SK-N-SH (cell line): Measurements from ENCODE around the gene PIP5KL1. TPM values are rescaled to one million over a fixed set of nuclear protein-coding genes. Genes with fewer than 3 reads are reported as not detected.

Source experiments
- CTCF ChIA-PET: fragments of 300-600, 350-600 bp; formaldehyde crosslinking; extraction: SDS; loops from one replicate; lab custom pipeline; 2021; lab: Yijun Ruan, JAX
- POLR2A ChIA-PET: fragments of 350-600 bp; sonication (Branson Sonifier 250); formaldehyde crosslinking; extraction: SDS; loops from one replicate; lab custom pipeline; 2020; ENCODE audit warnings: antibody characterized with exemption, inconsistent platforms; lab: Yijun Ruan, JAX
- DNase-seq: peaks from one replicate; pipeline ENCODE4 v3.0.0; 2012
- H2AFZ ChIP-seq: fragments of 200-600 bp; sonication (generic); 2 replicates; pipeline ENCODE4 v1.8.1; 2016; ENCODE audit warnings: antibody characterized with exemption, mild to moderate bottlenecking, low read depth
- H3F3A ChIP-seq: fragments of 200-600 bp; sonication (generic); replicated peaks from 2 replicates; pipeline ENCODE3; 2016; ENCODE audit warnings: antibody characterized with exemption, mild to moderate bottlenecking; ENCODE audit not compliant: insufficient read depth
- H3K27ac ChIP-seq, 2 experiments: fragments of 200-500 bp in 1 of 2; fragments of 200-600 bp in 1 of 2; sonication (Bioruptor generic) in 1 of 2; sonication (generic), shearing (Covaris generic) in 1 of 2; 2 replicates each; pipeline versions ENCODE4 v1.5.1 to v1.6.1; 2014 to 2016; ENCODE audit warnings: low read depth in 2 of 2, inconsistent platforms in 1 of 2, low read length in 1 of 2, mild to moderate bottlenecking in 1 of 2, mixed read lengths in 1 of 2
- H3K27me3 ChIP-seq: fragments of 200-600 bp; sonication (generic), shearing (Covaris generic); 2 replicates; pipeline ENCODE4 v1.6.1; 2016; ENCODE audit warnings: mixed run types; ENCODE audit not compliant: insufficient read depth
- H3K36me3 ChIP-seq, 2 experiments: fragments of 200-500 bp in 1 of 2; fragments of 200-600 bp in 1 of 2; sonication (Bioruptor generic) in 1 of 2; sonication (generic) in 1 of 2; replicated peaks in 1 of 2; 2 replicates each; pipeline versions ENCODE3 to v1.5.1; 2014 to 2016; ENCODE audit warnings: low read length in 1 of 2, mild to moderate bottlenecking in 1 of 2; ENCODE audit not compliant: insufficient read depth in 2 of 2, control insufficient read depth in 1 of 2
- H3K4me1 ChIP-seq, 2 experiments: fragments of 200-500 bp in 1 of 2; fragments of 200-600 bp in 1 of 2; sonication (Bioruptor generic) in 1 of 2; sonication (generic), shearing (Covaris generic) in 1 of 2; 2 replicates each; pipeline versions ENCODE4 v1.5.1 to v1.6.1; 2014 to 2016; ENCODE audit warnings: low read depth in 1 of 2, low read length in 1 of 2, mixed run types in 1 of 2; ENCODE audit not compliant: insufficient read depth in 2 of 2, control insufficient read depth in 1 of 2
- H3K4me2 ChIP-seq: fragments of 200-600 bp; sonication (generic), shearing (Covaris generic); 2 replicates; pipeline ENCODE4 v1.6.1; 2017; ENCODE audit warnings: mixed run types
- H3K4me3 ChIP-seq, 2 experiments: fragments of 200-500 bp in 1 of 2; fragments of 200-600 bp in 1 of 2; sonication (Bioruptor generic) in 1 of 2; sonication (generic), shearing (Covaris generic) in 1 of 2; 2 replicates each; pipeline versions ENCODE4 v1.5.1 to v1.8.1; 2014 to 2016; ENCODE audit warnings: low read depth in 2 of 2, inconsistent platforms in 1 of 2, low read length in 1 of 2, mild to moderate bottlenecking in 1 of 2, mixed read lengths in 1 of 2, moderate library complexity in 1 of 2
- H3K79me2 ChIP-seq: fragments of 200-600 bp; sonication (generic); 2 replicates; pipeline ENCODE4 v1.8.1; 2017; ENCODE audit warnings: mild to moderate bottlenecking; ENCODE audit not compliant: insufficient read depth
- H3K9ac ChIP-seq: fragments of 200-600 bp; sonication (generic); 2 replicates; pipeline ENCODE4 v1.6.1; 2017; ENCODE audit warnings: mixed run types
- H3K9me2 ChIP-seq: fragments of 200-600 bp; sonication (generic); 2 replicates; pipeline ENCODE4 v1.6.1; 2017; ENCODE audit warnings: mixed run types
- H3K9me3 ChIP-seq: fragments of 200-600 bp; sonication (generic); 2 replicates; pipeline ENCODE4 v1.6.1; 2017; ENCODE audit warnings: mixed run types, mild to moderate bottlenecking, moderate library complexity
- H4K20me1 ChIP-seq: fragments of 200-600 bp; sonication (generic); 2 replicates; pipeline ENCODE4 v1.6.1; 2017; ENCODE audit warnings: mild to moderate bottlenecking, mixed run types; ENCODE audit not compliant: insufficient read depth
- CHD2 ChIP-seq: fragments of 150-350 bp; IDR thresholded peaks from 2 replicates; pipeline ENCODE4 v1.6.1; 2018; ENCODE audit warnings: low read length; ENCODE audit not compliant: partially characterized antibody
- EP300 ChIP-seq, 2 experiments: IDR thresholded peaks; 2 replicates each; pipeline versions ENCODE4 v1.4.0 to v1.6.1; 2012; ENCODE audit warnings: borderline replicate concordance in 1 of 2, low read depth in 1 of 2, low read length in 1 of 2
- FOXJ3 ChIP-seq: sonication (generic); formaldehyde crosslinking; IDR thresholded peaks from 2 replicates; pipeline ENCODE4 v1.5.1; 2020; ENCODE audit warnings: mild to moderate bottlenecking, missing genetic modification reagents
- FOXM1 ChIP-seq: IDR thresholded peaks from 2 replicates; pipeline ENCODE4 v1.4.0; 2012; ENCODE audit warnings: low read depth, mild to moderate bottlenecking
- GABPA ChIP-seq: IDR thresholded peaks from 2 replicates; pipeline ENCODE4 v1.4.0; 2012; ENCODE audit warnings: low read depth, mild to moderate bottlenecking
- GATA2 ChIP-seq: sonication (generic); formaldehyde crosslinking; IDR thresholded peaks from 2 replicates; pipeline ENCODE4 v1.5.0; 2020; ENCODE audit warnings: mild to moderate bottlenecking, missing genetic modification reagents
- JUND ChIP-seq: IDR thresholded peaks from 2 replicates; pipeline ENCODE4 v1.4.0; 2012
- MEF2A ChIP-seq: IDR thresholded peaks from 2 replicates; pipeline ENCODE4 v1.4.0; 2012; ENCODE audit warnings: low read depth, borderline replicate concordance
- NFIC ChIP-seq: IDR thresholded peaks from 2 replicates; pipeline ENCODE4 v1.4.0; 2012; ENCODE audit warnings: borderline replicate concordance
- POLR2AphosphoS5 ChIP-seq: IDR thresholded peaks from 2 replicates; pipeline ENCODE4 v1.6.1; 2012; ENCODE audit warnings: low read depth, low read length
- RFX5 ChIP-seq: IDR thresholded peaks from 2 replicates; pipeline ENCODE4 v1.6.1; 2012; ENCODE audit warnings: mild to moderate bottlenecking, improper control_type of control experiment, low read length
- SIN3A ChIP-seq: IDR thresholded peaks from 2 replicates; pipeline ENCODE4 v1.6.1; 2012; ENCODE audit warnings: low read depth, mild to moderate bottlenecking, low read length, moderate library complexity, borderline replicate concordance
- TAF1 ChIP-seq: IDR thresholded peaks from 2 replicates; pipeline ENCODE4 v1.6.1; 2012; ENCODE audit warnings: low read depth, mild to moderate bottlenecking, low read length, moderate library complexity, borderline replicate concordance
- TCF12 ChIP-seq: IDR thresholded peaks from 2 replicates; pipeline ENCODE4 v1.4.0; 2012
- WGBS: methylation state at CpG from one replicate; pipeline ENCODE4 v1.1.6; 2017; ENCODE audit warnings: low lambda C conversion rate; 5-methylcytosine and 5-hydroxymethylcytosine counted together
- polyA plus RNA-seq, 3 experiments: library from polyadenylated mRNA; depleted of rRNA; stranded (reverse); fragments of >200 nt; gene quantifications; 2 replicates each; pipeline ENCODE4 v1.2.3, GENCODE V29; 2012
- TF ChIP-seq, protein P1 (sequence below): IDR thresholded peaks from 2 replicates; pipeline ENCODE4 v1.6.1; 2012; ENCODE audit warnings: mild to moderate bottlenecking, low read depth, low read length, moderate library complexity
- TF ChIP-seq, protein P2 (sequence below): fragments of 200-600 bp; sonication (generic); IDR thresholded peaks from 2 replicates; pipeline ENCODE4 v1.6.1; 2017; ENCODE audit warnings: antibody characterized with exemption, mild to moderate bottlenecking, moderate library complexity
- TF ChIP-seq, protein P3 (sequence below): IDR thresholded peaks from 2 replicates; pipeline ENCODE4; 2012
- TF ChIP-seq, protein P4 (sequence below): fragments of 150-350 bp; IDR thresholded peaks from 2 replicates; pipeline ENCODE4 v1.6.1; 2017; ENCODE audit warnings: antibody characterized with exemption, low read length, low read depth, borderline replicate concordance

PIP5KL1 gene
- polyA plus RNA-seq, 1 of the 3 experiments (the other 2 are of a cell fraction) = 4.0 TPM

DNA sequence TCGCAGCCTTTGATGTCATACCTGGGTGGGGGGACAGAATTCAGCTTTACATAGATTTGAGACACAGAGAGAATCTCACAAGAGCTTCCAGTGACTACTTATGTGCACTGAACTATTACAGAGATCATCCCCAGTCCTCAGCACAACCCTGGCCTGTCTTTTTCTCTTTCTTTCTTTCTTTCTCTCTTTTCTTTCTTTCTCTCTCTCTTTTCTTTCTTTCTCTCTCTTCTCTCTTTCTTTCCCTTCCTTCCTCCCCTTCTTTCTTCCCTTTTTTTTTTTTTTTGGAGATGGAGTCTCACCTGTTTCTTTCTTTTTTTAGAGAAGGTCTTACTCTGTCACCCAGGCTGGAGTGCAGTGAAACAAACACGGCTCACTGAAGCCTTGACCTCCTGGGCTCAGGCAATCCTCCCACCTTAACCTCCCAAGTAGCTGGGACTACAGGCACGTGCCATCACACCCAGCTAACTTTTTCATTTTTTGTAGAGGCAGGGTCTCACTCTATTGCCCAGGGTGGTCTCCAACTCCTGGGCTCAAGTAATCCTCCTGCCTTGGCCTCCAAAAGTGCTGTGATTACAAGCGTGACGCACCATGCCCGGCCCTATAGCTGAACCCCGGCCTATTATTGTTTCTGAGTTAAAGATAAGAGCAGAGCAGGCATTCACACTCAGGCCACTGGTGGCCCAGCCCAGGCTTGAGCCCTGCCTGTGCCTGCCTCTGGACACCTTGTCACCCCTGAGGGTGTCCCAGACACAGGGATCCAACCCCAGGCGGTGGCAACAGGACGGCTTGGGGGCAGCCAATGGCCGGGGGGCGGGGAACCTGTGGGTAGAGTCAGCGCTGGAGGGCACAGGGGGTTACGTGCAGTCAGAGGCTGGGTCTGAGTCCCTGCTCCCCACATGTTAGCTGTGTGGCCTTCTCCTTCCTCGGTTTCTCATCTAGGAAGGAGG is 4.3 kb downstream of the PIP5KL1 start:
- Histone ChIP-seq H3K79me2 (no peaks in the 10 kb centered on the region), H3K4me1 (peaks cover 16 to 21% of the 10 kb centered on the region in 2 experiments; a peak in 2 of 4 replicates), H3F3A (peaks cover 45% of the 10 kb centered on the region), H3K4me2 (no peak overlapping the region), H4K20me1 (no peaks in the 10 kb centered on the region), H3K9me3 (no peaks in the 10 kb centered on the region), H3K4me3 (no peak overlapping the region), H3K9me2 (no peaks in the 10 kb centered on the region), H2AFZ (no peak overlapping the region), H3K9ac (no peak overlapping the region), H3K36me3 (no peaks in the 10 kb centered on the region), H3K27ac (no peak overlapping the region), H3K27me3 (no peaks in the 10 kb centered on the region)
- ChIA-PET CTCF (interaction anchor here (0.6 to 1.8 kb wide), 4 partner anchors 56 to 192 kb away, joined by 3 to 6 read pairs (median 4); partner anchors contain the start of gene TOR2A), POLR2A (interaction anchor here (0.6 kb wide), 1 partner anchor 118 kb away, joined by 4 read pairs; no protein-coding TSS in a partner anchor)
- WGBS = 95% methylated on average over 9 of the region's 14 CpGs
- TF ChIP-seq, protein P1, sequence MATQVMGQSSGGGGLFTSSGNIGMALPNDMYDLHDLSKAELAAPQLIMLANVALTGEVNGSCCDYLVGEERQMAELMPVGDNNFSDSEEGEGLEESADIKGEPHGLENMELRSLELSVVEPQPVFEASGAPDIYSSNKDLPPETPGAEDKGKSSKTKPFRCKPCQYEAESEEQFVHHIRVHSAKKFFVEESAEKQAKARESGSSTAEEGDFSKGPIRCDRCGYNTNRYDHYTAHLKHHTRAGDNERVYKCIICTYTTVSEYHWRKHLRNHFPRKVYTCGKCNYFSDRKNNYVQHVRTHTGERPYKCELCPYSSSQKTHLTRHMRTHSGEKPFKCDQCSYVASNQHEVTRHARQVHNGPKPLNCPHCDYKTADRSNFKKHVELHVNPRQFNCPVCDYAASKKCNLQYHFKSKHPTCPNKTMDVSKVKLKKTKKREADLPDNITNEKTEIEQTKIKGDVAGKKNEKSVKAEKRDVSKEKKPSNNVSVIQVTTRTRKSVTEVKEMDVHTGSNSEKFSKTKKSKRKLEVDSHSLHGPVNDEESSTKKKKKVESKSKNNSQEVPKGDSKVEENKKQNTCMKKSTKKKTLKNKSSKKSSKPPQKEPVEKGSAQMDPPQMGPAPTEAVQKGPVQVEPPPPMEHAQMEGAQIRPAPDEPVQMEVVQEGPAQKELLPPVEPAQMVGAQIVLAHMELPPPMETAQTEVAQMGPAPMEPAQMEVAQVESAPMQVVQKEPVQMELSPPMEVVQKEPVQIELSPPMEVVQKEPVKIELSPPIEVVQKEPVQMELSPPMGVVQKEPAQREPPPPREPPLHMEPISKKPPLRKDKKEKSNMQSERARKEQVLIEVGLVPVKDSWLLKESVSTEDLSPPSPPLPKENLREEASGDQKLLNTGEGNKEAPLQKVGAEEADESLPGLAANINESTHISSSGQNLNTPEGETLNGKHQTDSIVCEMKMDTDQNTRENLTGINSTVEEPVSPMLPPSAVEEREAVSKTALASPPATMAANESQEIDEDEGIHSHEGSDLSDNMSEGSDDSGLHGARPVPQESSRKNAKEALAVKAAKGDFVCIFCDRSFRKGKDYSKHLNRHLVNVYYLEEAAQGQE = no peak
- TF ChIP-seq GATA2 (CRISPR knock-in tag) (no peak), JUND (no peak), SIN3A (no peak), FOXJ3 (CRISPR knock-in tag) (no peak), TCF12 (no peak), GABPA (no peak), CHD2 (no peak), NFIC (no peak), MEF2A (no peak), POLR2AphosphoS5 (no peak), FOXM1 (no peak), EP300 (IDR thresholded peaks at IDR 0.05; ENCODE audit: borderline replicate concordance in 1 of 2, low read depth in 1 of 2, low read length in 1 of 2) (no peak), RFX5 (no peak), TAF1 (no peak)
- TF ChIP-seq, protein P2, sequence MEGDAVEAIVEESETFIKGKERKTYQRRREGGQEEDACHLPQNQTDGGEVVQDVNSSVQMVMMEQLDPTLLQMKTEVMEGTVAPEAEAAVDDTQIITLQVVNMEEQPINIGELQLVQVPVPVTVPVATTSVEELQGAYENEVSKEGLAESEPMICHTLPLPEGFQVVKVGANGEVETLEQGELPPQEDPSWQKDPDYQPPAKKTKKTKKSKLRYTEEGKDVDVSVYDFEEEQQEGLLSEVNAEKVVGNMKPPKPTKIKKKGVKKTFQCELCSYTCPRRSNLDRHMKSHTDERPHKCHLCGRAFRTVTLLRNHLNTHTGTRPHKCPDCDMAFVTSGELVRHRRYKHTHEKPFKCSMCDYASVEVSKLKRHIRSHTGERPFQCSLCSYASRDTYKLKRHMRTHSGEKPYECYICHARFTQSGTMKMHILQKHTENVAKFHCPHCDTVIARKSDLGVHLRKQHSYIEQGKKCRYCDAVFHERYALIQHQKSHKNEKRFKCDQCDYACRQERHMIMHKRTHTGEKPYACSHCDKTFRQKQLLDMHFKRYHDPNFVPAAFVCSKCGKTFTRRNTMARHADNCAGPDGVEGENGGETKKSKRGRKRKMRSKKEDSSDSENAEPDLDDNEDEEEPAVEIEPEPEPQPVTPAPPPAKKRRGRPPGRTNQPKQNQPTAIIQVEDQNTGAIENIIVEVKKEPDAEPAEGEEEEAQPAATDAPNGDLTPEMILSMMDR = no peak
- TF ChIP-seq, protein P3, sequence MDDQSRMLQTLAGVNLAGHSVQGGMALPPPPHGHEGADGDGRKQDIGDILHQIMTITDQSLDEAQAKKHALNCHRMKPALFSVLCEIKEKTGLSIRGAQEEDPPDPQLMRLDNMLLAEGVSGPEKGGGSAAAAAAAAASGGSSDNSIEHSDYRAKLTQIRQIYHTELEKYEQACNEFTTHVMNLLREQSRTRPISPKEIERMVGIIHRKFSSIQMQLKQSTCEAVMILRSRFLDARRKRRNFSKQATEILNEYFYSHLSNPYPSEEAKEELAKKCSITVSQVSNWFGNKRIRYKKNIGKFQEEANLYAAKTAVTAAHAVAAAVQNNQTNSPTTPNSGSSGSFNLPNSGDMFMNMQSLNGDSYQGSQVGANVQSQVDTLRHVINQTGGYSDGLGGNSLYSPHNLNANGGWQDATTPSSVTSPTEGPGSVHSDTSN = no peak
- TF ChIP-seq, protein P4, sequence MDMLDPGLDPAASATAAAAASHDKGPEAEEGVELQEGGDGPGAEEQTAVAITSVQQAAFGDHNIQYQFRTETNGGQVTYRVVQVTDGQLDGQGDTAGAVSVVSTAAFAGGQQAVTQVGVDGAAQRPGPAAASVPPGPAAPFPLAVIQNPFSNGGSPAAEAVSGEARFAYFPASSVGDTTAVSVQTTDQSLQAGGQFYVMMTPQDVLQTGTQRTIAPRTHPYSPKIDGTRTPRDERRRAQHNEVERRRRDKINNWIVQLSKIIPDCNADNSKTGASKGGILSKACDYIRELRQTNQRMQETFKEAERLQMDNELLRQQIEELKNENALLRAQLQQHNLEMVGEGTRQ = no peak
- DNase-seq = no peak
